Activated CD8-positive, alpha-beta T cell treated with anti-CD3 and anti-CD28 coated beads, Interleukin-2, amount 10 ng/mL, durations not matched to agents 7 days and 5 days (primary cell): Measurements from ENCODE around the gene RBBP8NL. TPM values are rescaled to one million over a fixed set of nuclear protein-coding genes. Genes with fewer than 3 reads are reported as not detected.

Experiments used
- ATAC-seq: fragments of 150-1000 bp; cut with Tn5 transposase; one replicate; pipeline ENCODE4 v1.10.0; 2021; ENCODE audit warnings: moderate library complexity
- CTCF ChIA-PET: fragments of 350-600 bp; sonication (Branson Sonifier 250); formaldehyde crosslinking; loops from one replicate; lab custom pipeline; 2021; ENCODE audit warnings: antibody characterized with exemption; lab: Charles Lee
- POLR2A ChIA-PET: fragments of 350-600 bp; sonication (Branson Sonifier 250); formaldehyde crosslinking; loops from one replicate; lab custom pipeline; 2021; ENCODE audit warnings: antibody characterized with exemption; lab: Charles Lee
- DNase-seq: peaks from one replicate; pipeline ENCODE4 v3.0.0-alpha.2; 2020
- H3K27ac Mint-ChIP-seq: one replicate; pipeline ENCODE4 v1.8.0; 2021; ENCODE audit warnings: mild to moderate bottlenecking, mixed read lengths
- H3K27me3 Mint-ChIP-seq: one replicate; pipeline ENCODE4 v1.8.0; 2021; ENCODE audit warnings: low read depth, mixed read lengths
- H3K36me3 Mint-ChIP-seq: one replicate; pipeline ENCODE4 v1.8.0; 2021; ENCODE audit warnings: low read depth, mixed read lengths
- H3K4me1 Mint-ChIP-seq: one replicate; pipeline ENCODE4 v1.8.0; 2021; ENCODE audit warnings: low read depth, mixed read lengths
- H3K4me3 Mint-ChIP-seq: one replicate; pipeline ENCODE4 v1.8.0; 2021; ENCODE audit warnings: mild to moderate bottlenecking, mixed read lengths
- H3K9me3 Mint-ChIP-seq: one replicate; pipeline ENCODE4 v1.8.0; 2022; ENCODE audit warnings: mixed read lengths; ENCODE audit not compliant: insufficient read depth
- total RNA-seq, 2 experiments: library from RNA; stranded (reverse); gene quantifications; one replicate each; pipeline ENCODE4 v1.2.3, GENCODE V29; 2021

Gene RBBP8NL
- total RNA-seq, 2 experiments from 2014 or later: not detected

GRCh38 chr20:62448038-62448437 is 20.7 kb upstream of the RBBP8NL start:
- CTCF ChIA-PET: no interaction called here
- no peaks in the 10 kb centered on the region for H3K9me3 Mint-ChIP-seq
- H3K36me3 Mint-ChIP-seq: no peaks in the 10 kb centered on the region
- ATAC-seq: no peak
- H3K27ac Mint-ChIP-seq: no peak overlapping the region
- DNase-seq: no peak
- no peaks in the 10 kb centered on the region for H3K4me1 Mint-ChIP-seq
- no peaks in the 10 kb centered on the region for H3K27me3 Mint-ChIP-seq
- no peak overlapping the region for H3K4me3 Mint-ChIP-seq
- POLR2A ChIA-PET: no interaction called here

- DNase-seq (no peak), ATAC-seq (no peak)
- Mint-ChIP-seq H3K27ac (no peak overlapping the region), H3K36me3 (no peaks in the 10 kb centered on the region), H3K4me3 (no peak overlapping the region), H3K27me3 (no peaks in the 10 kb centered on the region), H3K9me3 (no peaks in the 10 kb centered on the region), H3K4me1 (no peaks in the 10 kb centered on the region)
- ChIA-PET CTCF (no interaction called here), POLR2A (no interaction called here)
These were observed 19.8 kb upstream of the RBBP8NL start for GRCh38 chr20:62446888-62447869.

- Mint-ChIP-seq H3K9me3 (no peaks in the 10 kb centered on the region), H3K27ac (no peak overlapping the region), H3K4me3 (no peak overlapping the region), H3K36me3 (no peaks in the 10 kb centered on the region), H3K4me1 (no peaks in the 10 kb centered on the region), H3K27me3 (no peaks in the 10 kb centered on the region)
- ATAC-seq (no peak), DNase-seq (no peak)
- ChIA-PET CTCF (no interaction called here), POLR2A (no interaction called here)
These were observed 19.1 kb upstream of the RBBP8NL start for GRCh38 chr20:62446481-62446880.

GRCh38 chr20:62445553-62446340 is 18.4 kb upstream of the RBBP8NL start:
- H3K27ac Mint-ChIP-seq: no peak overlapping the region
- H3K4me3 Mint-ChIP-seq: no peak overlapping the region
- ChIA-PET CTCF (no interaction called here), POLR2A (no interaction called here)
- H3K27me3 Mint-ChIP-seq: no peaks in the 10 kb centered on the region
- H3K4me1 Mint-ChIP-seq: no peaks in the 10 kb centered on the region
- no peak for DNase-seq
- no peaks in the 10 kb centered on the region for H3K9me3 Mint-ChIP-seq
- no peak for ATAC-seq
- no peaks in the 10 kb centered on the region for H3K36me3 Mint-ChIP-seq

- Mint-ChIP-seq H3K4me3 (no peak overlapping the region), H3K4me1 (no peaks in the 10 kb centered on the region), H3K27ac (no peak overlapping the region), H3K27me3 (no peaks in the 10 kb centered on the region), H3K36me3 (no peaks in the 10 kb centered on the region), H3K9me3 (no peaks in the 10 kb centered on the region)
- POLR2A ChIA-PET: no interaction called here
- DNase-seq: no peak
- ATAC-seq: no peak
- CTCF ChIA-PET: interaction anchor here (1.0 kb wide), 1 partner anchor 364 kb away, joined by 3 read pairs; no protein-coding TSS in a partner anchor
These were observed 16.9 kb upstream of the RBBP8NL start for GRCh38 chr20:62444286-62444685.

- H3K36me3 Mint-ChIP-seq: no peaks in the 10 kb centered on the region
- no peak for ATAC-seq
- ChIA-PET CTCF (no interaction called here), POLR2A (no interaction called here)
- no peak for DNase-seq
- H3K4me1 Mint-ChIP-seq: no peaks in the 10 kb centered on the region
- H3K4me3 Mint-ChIP-seq: no peak overlapping the region
- H3K27me3 Mint-ChIP-seq: no peaks in the 10 kb centered on the region
- H3K9me3 Mint-ChIP-seq: no peaks in the 10 kb centered on the region
- H3K27ac Mint-ChIP-seq: no peak overlapping the region
These were observed 14.7 kb upstream of the RBBP8NL start for GRCh38 chr20:62441987-62442539.

GRCh38 chr20:62439218-62439617 is 11.9 kb upstream of the RBBP8NL start:
- Mint-ChIP-seq H3K9me3 (no peaks in the 10 kb centered on the region), H3K27ac (no peak overlapping the region), H3K4me1 (no peaks in the 10 kb centered on the region), H3K4me3 (no peak overlapping the region), H3K27me3 (peaks cover 14% of the 10 kb centered on the region), H3K36me3 (no peaks in the 10 kb centered on the region)
- ChIA-PET CTCF (no interaction called here), POLR2A (interaction anchor here (1.0 kb wide), 1 partner anchor 73 kb away, joined by 3 read pairs; no protein-coding TSS in a partner anchor)
- DNase-seq (no peak), ATAC-seq (no peak)

- DNase-seq (no peak), ATAC-seq (no peak)
- H3K4me3 Mint-ChIP-seq: no peak overlapping the region
- H3K9me3 Mint-ChIP-seq: no peaks in the 10 kb centered on the region
- H3K4me1 Mint-ChIP-seq: no peaks in the 10 kb centered on the region
- no peaks in the 10 kb centered on the region for H3K36me3 Mint-ChIP-seq
- H3K27ac Mint-ChIP-seq: no peak overlapping the region
- H3K27me3 Mint-ChIP-seq: peaks cover 23% of the 10 kb centered on the region
- ChIA-PET POLR2A (no interaction called here), CTCF (no interaction called here)
These were observed 10.6 kb upstream of the RBBP8NL start for GRCh38 chr20:62437927-62438326.

GRCh38 chr20:62437496-62437895 is 10.2 kb upstream of the RBBP8NL start:
- no peak for DNase-seq
- Mint-ChIP-seq H3K27me3 (peaks cover 24% of the 10 kb centered on the region), H3K4me3 (no peak overlapping the region), H3K9me3 (no peaks in the 10 kb centered on the region), H3K36me3 (no peaks in the 10 kb centered on the region), H3K4me1 (no peaks in the 10 kb centered on the region), H3K27ac (no peak overlapping the region)
- CTCF ChIA-PET: no interaction called here
- POLR2A ChIA-PET: no interaction called here
- no peak for ATAC-seq

- H3K27me3 Mint-ChIP-seq: peaks cover 24% of the 10 kb centered on the region
- ATAC-seq (no peak), DNase-seq (no peak)
- no peak overlapping the region for H3K4me3 Mint-ChIP-seq
- H3K27ac Mint-ChIP-seq: no peak overlapping the region
- POLR2A ChIA-PET: no interaction called here
- H3K36me3 Mint-ChIP-seq: no peaks in the 10 kb centered on the region
- CTCF ChIA-PET: no interaction called here
- no peaks in the 10 kb centered on the region for H3K4me1 Mint-ChIP-seq
- no peaks in the 10 kb centered on the region for H3K9me3 Mint-ChIP-seq
These were observed 9.4 kb upstream of the RBBP8NL start for GRCh38 chr20:62436692-62437091.

GRCh38 chr20:62433658-62434497 is 6.5 kb upstream of the RBBP8NL start:
- DNase-seq (no peak), ATAC-seq (no peak)
- Mint-ChIP-seq H3K27me3 (peaks cover 24% of the 10 kb centered on the region), H3K27ac (no peak overlapping the region), H3K9me3 (no peaks in the 10 kb centered on the region), H3K36me3 (no peaks in the 10 kb centered on the region), H3K4me1 (no peaks in the 10 kb centered on the region), H3K4me3 (no peak overlapping the region)
- ChIA-PET CTCF (no interaction called here), POLR2A (no interaction called here)
